ENCODE data around the gene RBM33. TPM values are rescaled to one million over a fixed set of nuclear protein-coding genes. Genes with fewer than 3 reads are reported as not detected.

Gene RBM33
- total RNA-seq, 1 experiment from 2014 or later, result 73.6 TPM

DNA sequence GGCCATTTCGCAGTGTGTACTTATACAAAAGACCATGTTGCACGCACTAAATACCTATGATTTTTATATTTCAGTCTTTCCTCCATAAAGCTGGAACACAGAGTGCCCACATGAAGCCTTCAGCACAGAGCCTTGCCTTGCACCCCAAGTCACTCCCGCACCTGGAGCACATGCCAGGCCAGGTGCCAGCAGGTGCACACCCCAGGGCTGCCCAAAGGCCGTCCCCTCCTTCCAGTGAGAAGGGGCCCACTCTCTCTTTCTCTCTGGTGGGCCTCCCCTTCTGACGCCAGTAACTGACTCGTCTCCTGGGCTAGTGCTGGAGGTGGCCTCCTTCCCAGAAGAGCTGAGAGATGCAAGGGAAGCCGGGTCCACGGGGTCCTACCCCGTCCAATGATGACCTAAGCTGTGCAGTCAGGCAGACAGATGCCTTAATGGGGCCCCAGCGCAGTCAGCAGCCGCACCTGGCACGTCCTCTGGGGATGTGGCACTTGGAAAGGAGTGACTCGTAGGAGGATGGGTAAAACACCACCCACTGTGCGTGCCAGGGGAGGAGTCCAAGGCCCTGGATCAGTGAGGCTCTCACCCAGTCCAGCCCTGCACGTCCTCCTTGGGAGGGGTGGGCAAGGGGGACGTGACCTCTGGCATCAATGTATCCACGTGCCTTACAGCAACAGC is 185.5 kb downstream of the RBM33 start:
- Histone ChIP-seq H3K36me3 (ENCODE audit: insufficient read depth, low read length, poor library complexity, severe bottlenecking) (no peaks in the 10 kb centered on the region), H3K4me1 (ENCODE audit: insufficient read depth, low read length, poor library complexity, severe bottlenecking) (no peaks in the 10 kb centered on the region), H3K27me3 (replicated peaks; ENCODE audit: insufficient read depth, low read depth, low read length, poor library complexity) (peaks cover 60% of the 10 kb centered on the region), H3K27ac (ENCODE audit: low read depth, low read length, poor library complexity, severe bottlenecking) (no peak overlapping the region), H3K9me3 (ENCODE audit: low read depth, low read length, poor library complexity, severe bottlenecking) (no peaks in the 10 kb centered on the region), H3K4me3 (ENCODE audit: low read depth, low read length, poor library complexity, severe bottlenecking) (no peak overlapping the region)
- DNase-seq (ENCODE audit: low spot score), result no peak
- TF ChIP-seq CTCF (conservative IDR thresholded peaks at IDR 0.05; ENCODE audit: low read depth, low read length) (no peak), EZH2 (IDR thresholded peaks at IDR 0.05; ENCODE audit: borderline replicate concordance, low read depth, low read length, poor library complexity, severe bottlenecking) (no peak)
- BruUV-seq (replicated peaks), result no TSS peak
- POLR2A ChIA-PET (ENCODE audit: low non-redundant PET), result no interaction called here
- intact Hi-C loops (cut with micrococcal nuclease; ENCODE audit: unreplicated experiment), result no loop called here
- CTCF ChIA-PET, result no interaction called here

Other genes starting within 250 kb of the RBM33 start
- gene EN2, start 186.5 kb upstream of the RBM33 start, total RNA-seq (2021), result not detected in 2 replicates
- gene CNPY1, start 98.1 kb upstream of the RBM33 start, total RNA-seq (2021), result not detected in 2 replicates
- not detected in 2 replicates for gene SHH, start 167.8 kb downstream of the RBM33 start, total RNA-seq (2021)